ENCODE results near the gene TANGO2.

GRCh38 chr22:20116376-20116950 is 95.6 kb downstream of the TANGO2 start:
- TF ChIP-seq POLR2A (IDR thresholded peaks at IDR 0.05): no peak
- TF ChIP-seq, protein P1, sequence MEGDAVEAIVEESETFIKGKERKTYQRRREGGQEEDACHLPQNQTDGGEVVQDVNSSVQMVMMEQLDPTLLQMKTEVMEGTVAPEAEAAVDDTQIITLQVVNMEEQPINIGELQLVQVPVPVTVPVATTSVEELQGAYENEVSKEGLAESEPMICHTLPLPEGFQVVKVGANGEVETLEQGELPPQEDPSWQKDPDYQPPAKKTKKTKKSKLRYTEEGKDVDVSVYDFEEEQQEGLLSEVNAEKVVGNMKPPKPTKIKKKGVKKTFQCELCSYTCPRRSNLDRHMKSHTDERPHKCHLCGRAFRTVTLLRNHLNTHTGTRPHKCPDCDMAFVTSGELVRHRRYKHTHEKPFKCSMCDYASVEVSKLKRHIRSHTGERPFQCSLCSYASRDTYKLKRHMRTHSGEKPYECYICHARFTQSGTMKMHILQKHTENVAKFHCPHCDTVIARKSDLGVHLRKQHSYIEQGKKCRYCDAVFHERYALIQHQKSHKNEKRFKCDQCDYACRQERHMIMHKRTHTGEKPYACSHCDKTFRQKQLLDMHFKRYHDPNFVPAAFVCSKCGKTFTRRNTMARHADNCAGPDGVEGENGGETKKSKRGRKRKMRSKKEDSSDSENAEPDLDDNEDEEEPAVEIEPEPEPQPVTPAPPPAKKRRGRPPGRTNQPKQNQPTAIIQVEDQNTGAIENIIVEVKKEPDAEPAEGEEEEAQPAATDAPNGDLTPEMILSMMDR (IDR thresholded peaks at IDR 0.05): no peak
